Measurements from ENCODE around the gene ZNF330. TPM values are rescaled to one million over a fixed set of nuclear protein-coding genes. Genes with fewer than 3 reads are reported as not detected.

ZNF330 gene
- total and polyA plus RNA-seq, 2 of the 4 experiments (the other 2 are of a cell fraction) = 27.2 to 34.1 TPM

- H2BK15ac ChIP-seq (ENCODE audit: low read depth, low read length) = no peak overlapping the region
- no peaks in the 10 kb centered on the region for H3K9me1 ChIP-seq (ENCODE audit: insufficient read depth, low read length)
- in situ Hi-C loops (cut with MboI; ENCODE audit: low sequenced_read_pairs) (no loop called here), dilution Hi-C loops (cut with HindIII; ENCODE audit: low sequenced_read_pairs, unreplicated experiment) (no loop called here), intact Hi-C loops (cut with micrococcal nuclease) (no loop called here)
- no peak overlapping the region for H3K18ac ChIP-seq (ENCODE audit: low read depth, low read length)
- no peak for TF ChIP-seq FOS (IDR thresholded peaks at IDR 0.05; ENCODE audit: low read depth, low read length)
- no peak for TF ChIP-seq CTCF (conservative IDR thresholded peaks at IDR 0.05; ENCODE audit: low read depth, low read length)
- TF ChIP-seq SMC3 (IDR thresholded peaks at IDR 0.05; ENCODE audit: low read depth, low read length) = no peak
- TF ChIP-seq MAZ (IDR thresholded peaks at IDR 0.05; ENCODE audit: borderline replicate concordance, low read depth, low read length) = no peak
- no peak for TF ChIP-seq ELK1 (IDR thresholded peaks at IDR 0.05; ENCODE audit: borderline replicate concordance, low read depth, low read length)
- no peak for TF ChIP-seq POLR2A (IDR thresholded peaks at IDR 0.05; ENCODE audit: low read depth, low read length)
- TF ChIP-seq MAFK (IDR thresholded peaks at IDR 0.05; ENCODE audit: low read depth, low read length) = no peak
- TF ChIP-seq RFX5 (IDR thresholded peaks at IDR 0.05; ENCODE audit: low read depth, low read length) = no peak
- no peak for TF ChIP-seq USF2 (IDR thresholded peaks at IDR 0.05; ENCODE audit: low read depth, low read length)
- TF ChIP-seq BHLHE40 (IDR thresholded peaks at IDR 0.05; ENCODE audit: low read depth, low read length) = no peak
- no peak for TF ChIP-seq CHD1 (IDR thresholded peaks at IDR 0.05; ENCODE audit: low read depth, low read length)
- no peak for TF ChIP-seq CEBPB (IDR thresholded peaks at IDR 0.05; ENCODE audit: low read depth, low read length)
- H2BK120ac ChIP-seq (ENCODE audit: low read depth, low read length) = no peak overlapping the region
- no peak overlapping the region for H2BK20ac ChIP-seq (ENCODE audit: low read depth, low read length)
- H4K8ac ChIP-seq (ENCODE audit: low read depth in 2 of 2, low read length in 2 of 2) = no peak overlapping the region
- WGBS, 2 experiments (ENCODE audit: extremely low coverage in 2 of 2, insufficient read length in 1 of 2) = 68% methylated on average over 6 of the region's 26 CpGs; no CpG with 5 or more reads in 1 of the 2 experiments
- H2AK9ac ChIP-seq (replicated peaks; ENCODE audit: low read depth, low read length, poor library complexity) = no peak overlapping the region
- ChIA-PET POLR2A (ENCODE audit: unreplicated experiment) (no interaction called here), CTCF (no interaction called here)
- no peaks in the 10 kb centered on the region for H3K36me3 ChIP-seq (ENCODE audit: control insufficient read depth, insufficient read depth, low read length)
- ATAC-seq (ENCODE audit: low read depth) = no peak
- H2AK5ac ChIP-seq (ENCODE audit: low read depth, low read length) = no peak overlapping the region
- no peak overlapping the region for H3K14ac ChIP-seq (replicated peaks; ENCODE audit: low read depth, low read length)
- no peak overlapping the region for H3K4ac ChIP-seq (ENCODE audit: low read depth, low read length)
- no peak overlapping the region for H3K56ac ChIP-seq (ENCODE audit: extremely low read depth, insufficient read depth, low read length)
- no peak overlapping the region for H2BK5ac ChIP-seq (ENCODE audit: low read depth, low read length, poor library complexity, severe bottlenecking)
- H2AFZ ChIP-seq (replicated peaks; ENCODE audit: low read length, poor library complexity) = no peak overlapping the region
- no peak overlapping the region for H3K4me3 ChIP-seq (ENCODE audit: insufficient read depth, low read depth, low read length)
- no peak overlapping the region for H4K91ac ChIP-seq (ENCODE audit: insufficient read depth, low read depth, low read length)
- no peaks in the 10 kb centered on the region for H3K9me3 ChIP-seq (ENCODE audit: control insufficient read depth, insufficient read depth, low read length)
- no peaks in the 10 kb centered on the region for H3K4me1 ChIP-seq (ENCODE audit: control insufficient read depth, insufficient read depth, low read length)
- H4K5ac ChIP-seq (ENCODE audit: low read depth, low read length) = no peak overlapping the region
- H3K27ac ChIP-seq (ENCODE audit: insufficient read depth, low read length) = no peak overlapping the region
- no peak overlapping the region for H3K4me2 ChIP-seq (ENCODE audit: low read depth, low read length)
- no peak overlapping the region for H3K9ac ChIP-seq (ENCODE audit: low read depth, low read length)
- BruUV-seq (replicated peaks) = no TSS peak
- no peak overlapping the region for H3K23ac ChIP-seq (ENCODE audit: low read depth, low read length)
- peaks cover 2% of the 10 kb centered on the region; the same call in 1 of the 2 replicates for H3K27me3 ChIP-seq (ENCODE audit: control insufficient read depth, insufficient read depth, low read length)
- H4K20me1 ChIP-seq (ENCODE audit: insufficient read depth, low read length) = no peaks in the 10 kb centered on the region
- no peak for DNase-seq
- no peaks in the 10 kb centered on the region for H3K79me1 ChIP-seq (ENCODE audit: low read depth in 1 of 2, low read length in 2 of 2)
Measured at GRCh38 chr4:141213550-141213991, 7.1 kb upstream of the ZNF330 start.

Data from IMR-90 (cell line).